ENCODE results near the gene ZNF136.

The ZNF136 gene

GRCh38 chr19:12222980-12223630, 60.2 kb downstream of the ZNF136 start:
- no peak for TF ChIP-seq CTCF (IDR thresholded peaks at IDR 0.05; ENCODE audit: low read depth, low read length, missing control alignments)
- no peak for DNase-seq
- no peak overlapping the region for H3K4me3 ChIP-seq (ENCODE audit: low read depth, low read length)
- H3K36me3 ChIP-seq (replicated peaks) = no peaks in the 10 kb centered on the region
- H3K27me3 ChIP-seq (replicated peaks) = no peaks in the 10 kb centered on the region
- no peak overlapping the region for H3K27ac ChIP-seq
- in situ Hi-C loops (cut with HindIII; ENCODE audit: low pct_ligation_motif_present, low sequenced_read_pairs) = no loop called here

GRCh38 chr19:12224676-12225075, 61.8 kb downstream of the ZNF136 start:
- in situ Hi-C loops (cut with HindIII; ENCODE audit: low pct_ligation_motif_present, low sequenced_read_pairs) = no loop called here
- Histone ChIP-seq H3K27ac (no peak overlapping the region), H3K27me3 (replicated peaks) (no peaks in the 10 kb centered on the region), H3K4me3 (ENCODE audit: low read depth, low read length) (no peak overlapping the region), H3K36me3 (replicated peaks) (no peaks in the 10 kb centered on the region)
- peak; percentile 9 for DNase-seq
- no peak for TF ChIP-seq CTCF (IDR thresholded peaks at IDR 0.05; ENCODE audit: low read depth, low read length, missing control alignments)

GRCh38 chr19:12229990-12230389, 67.1 kb downstream of the ZNF136 start:
- no peak for TF ChIP-seq CTCF (IDR thresholded peaks at IDR 0.05; ENCODE audit: low read depth, low read length, missing control alignments)
- no peaks in the 10 kb centered on the region for H3K36me3 ChIP-seq (replicated peaks)
- no peak overlapping the region for H3K27ac ChIP-seq
- in situ Hi-C loops (cut with HindIII; ENCODE audit: low pct_ligation_motif_present, low sequenced_read_pairs) = no loop called here
- DNase-seq = no peak
- no peaks in the 10 kb centered on the region for H3K27me3 ChIP-seq (replicated peaks)
- H3K4me3 ChIP-seq (ENCODE audit: low read depth, low read length) = no peak overlapping the region

GRCh38 chr19:12230751-12231733, 68.1 kb downstream of the ZNF136 start:
- TF ChIP-seq CTCF (IDR thresholded peaks at IDR 0.05; ENCODE audit: low read depth, low read length, missing control alignments) = no peak
- H3K36me3 ChIP-seq (replicated peaks) = no peaks in the 10 kb centered on the region
- in situ Hi-C loops (cut with HindIII; ENCODE audit: low pct_ligation_motif_present, low sequenced_read_pairs) = no loop called here
- no peaks in the 10 kb centered on the region for H3K27me3 ChIP-seq (replicated peaks)
- no peak overlapping the region for H3K4me3 ChIP-seq (ENCODE audit: low read depth, low read length)
- no peak overlapping the region for H3K27ac ChIP-seq
- no peak for DNase-seq

GRCh38 chr19:12232961-12233360, 70.1 kb downstream of the ZNF136 start:
- Histone ChIP-seq H3K27ac (no peak overlapping the region), H3K36me3 (replicated peaks) (no peaks in the 10 kb centered on the region), H3K4me3 (ENCODE audit: low read depth, low read length) (no peak overlapping the region), H3K27me3 (replicated peaks) (no peaks in the 10 kb centered on the region)
- no peak for DNase-seq
- TF ChIP-seq CTCF (IDR thresholded peaks at IDR 0.05; ENCODE audit: low read depth, low read length, missing control alignments) = no peak
- in situ Hi-C loops (cut with HindIII; ENCODE audit: low pct_ligation_motif_present, low sequenced_read_pairs) = no loop called here
